SK-N-SH treated with all-trans-retinoic acid at 6 μM for 48 hours (cell line): ENCODE data around the gene LPP.

Experiments used
- ARNTL ChIP-seq: fragments of 450-650 bp; formaldehyde crosslinking; IDR thresholded peaks from 2 replicates; pipeline ENCODE4 v1.5.0; 2020; ENCODE audit warnings: low read depth, mild to moderate bottlenecking, moderate library complexity, borderline replicate concordance
- GLIS3 ChIP-seq: fragments of 250-450 bp; sonication (Bioruptor Pico); IDR thresholded peaks from 2 replicates; pipeline ENCODE4 v1.5.0; 2020; ENCODE audit warnings: mild to moderate bottlenecking, moderate library complexity
- OSR1 ChIP-seq: fragments of 250-450 bp; sonication (Bioruptor Pico); IDR thresholded peaks from 2 replicates; pipeline ENCODE4 v1.8.0; 2022; ENCODE audit warnings: moderate library complexity, mild to moderate bottlenecking, inconsistent platforms
- RARB ChIP-seq: fragments of 250-450 bp; sonication (Bioruptor Pico); IDR thresholded peaks from 2 replicates; pipeline ENCODE4 v1.8.0; 2021; ENCODE audit warnings: mild to moderate bottlenecking, moderate library complexity
- TOX ChIP-seq: fragments of 250-450 bp; sonication (Bioruptor Pico); IDR thresholded peaks from 2 replicates; pipeline ENCODE4 v1.8.0; 2021; ENCODE audit warnings: mild to moderate bottlenecking, moderate library complexity, borderline replicate concordance
- ZC3H10 ChIP-seq: fragments of 250-450 bp; sonication (Bioruptor Pico); IDR thresholded peaks from 2 replicates; pipeline ENCODE4 v1.5.1; 2021; ENCODE audit warnings: mild to moderate bottlenecking, moderate library complexity
- ZFP3 ChIP-seq: fragments of 250-450 bp; sonication (Bioruptor Pico); IDR thresholded peaks from 2 replicates; pipeline ENCODE4 v1.5.0; 2020; ENCODE audit warnings: mild to moderate bottlenecking, moderate library complexity
- ZFP30 ChIP-seq: fragments of 450-650 bp; formaldehyde crosslinking; IDR thresholded peaks from 2 replicates; pipeline ENCODE4 v1.5.0; 2022; ENCODE audit warnings: mild to moderate bottlenecking, moderate library complexity
- ZNF70 ChIP-seq: fragments of 450-650 bp; formaldehyde crosslinking; IDR thresholded peaks from 2 replicates; pipeline ENCODE4 v1.5.0; 2020; ENCODE audit warnings: mild to moderate bottlenecking, moderate library complexity
- TF ChIP-seq, protein P1 (sequence below): fragments of 250-450 bp; sonication (Bioruptor Pico); IDR thresholded peaks from 2 replicates; pipeline ENCODE4 v1.8.0; 2021; ENCODE audit warnings: low read depth, mild to moderate bottlenecking, moderate library complexity, borderline replicate concordance
- TF ChIP-seq, protein P2 (sequence below): fragments of 250-450 bp; sonication (Bioruptor Pico); IDR thresholded peaks from 2 replicates; pipeline ENCODE4 v1.5.1; 2020; ENCODE audit warnings: low read depth, mild to moderate bottlenecking, moderate library complexity
- TF ChIP-seq, protein P3 (sequence below): fragments of 250-450 bp; sonication (Bioruptor Pico); IDR thresholded peaks from 2 replicates; pipeline ENCODE4 v1.8.0; 2020; ENCODE audit warnings: mild to moderate bottlenecking, moderate library complexity, borderline replicate concordance

DNA sequence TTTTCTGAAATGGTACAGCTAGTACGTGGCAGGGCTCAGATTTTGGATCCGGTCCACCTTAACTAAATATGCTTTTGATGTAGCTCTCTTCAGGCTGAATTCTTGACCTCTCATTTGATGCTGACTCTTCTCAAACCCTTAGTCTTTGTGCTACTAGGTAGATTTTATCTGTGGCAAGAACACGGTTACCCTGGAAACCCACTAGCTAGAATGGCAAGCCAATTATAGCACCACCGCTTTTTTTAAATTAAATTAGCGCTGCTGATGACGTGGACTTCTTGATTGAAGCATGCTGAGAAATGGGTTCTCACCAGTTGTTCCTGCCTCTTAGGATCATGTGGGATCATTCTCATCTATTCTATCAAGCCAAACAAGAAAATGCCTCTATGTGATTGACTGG is 421.5 kb downstream of the LPP start:
- no peak for TF ChIP-seq ZFP30
- no peak for TF ChIP-seq OSR1 (CRISPR knock-in tag)
- TF ChIP-seq TOX (CRISPR knock-in tag) = no peak
- TF ChIP-seq, protein P1, sequence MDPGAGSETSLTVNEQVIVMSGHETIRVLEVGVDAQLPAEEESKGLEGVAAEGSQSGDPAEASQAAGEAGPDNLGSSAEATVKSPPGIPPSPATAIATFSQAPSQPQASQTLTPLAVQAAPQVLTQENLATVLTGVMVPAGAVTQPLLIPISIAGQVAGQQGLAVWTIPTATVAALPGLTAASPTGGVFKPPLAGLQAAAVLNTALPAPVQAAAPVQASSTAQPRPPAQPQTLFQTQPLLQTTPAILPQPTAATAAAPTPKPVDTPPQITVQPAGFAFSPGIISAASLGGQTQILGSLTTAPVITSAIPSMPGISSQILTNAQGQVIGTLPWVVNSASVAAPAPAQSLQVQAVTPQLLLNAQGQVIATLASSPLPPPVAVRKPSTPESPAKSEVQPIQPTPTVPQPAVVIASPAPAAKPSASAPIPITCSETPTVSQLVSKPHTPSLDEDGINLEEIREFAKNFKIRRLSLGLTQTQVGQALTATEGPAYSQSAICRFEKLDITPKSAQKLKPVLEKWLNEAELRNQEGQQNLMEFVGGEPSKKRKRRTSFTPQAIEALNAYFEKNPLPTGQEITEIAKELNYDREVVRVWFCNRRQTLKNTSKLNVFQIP (CRISPR knock-in tag) = no peak
- TF ChIP-seq, protein P2, sequence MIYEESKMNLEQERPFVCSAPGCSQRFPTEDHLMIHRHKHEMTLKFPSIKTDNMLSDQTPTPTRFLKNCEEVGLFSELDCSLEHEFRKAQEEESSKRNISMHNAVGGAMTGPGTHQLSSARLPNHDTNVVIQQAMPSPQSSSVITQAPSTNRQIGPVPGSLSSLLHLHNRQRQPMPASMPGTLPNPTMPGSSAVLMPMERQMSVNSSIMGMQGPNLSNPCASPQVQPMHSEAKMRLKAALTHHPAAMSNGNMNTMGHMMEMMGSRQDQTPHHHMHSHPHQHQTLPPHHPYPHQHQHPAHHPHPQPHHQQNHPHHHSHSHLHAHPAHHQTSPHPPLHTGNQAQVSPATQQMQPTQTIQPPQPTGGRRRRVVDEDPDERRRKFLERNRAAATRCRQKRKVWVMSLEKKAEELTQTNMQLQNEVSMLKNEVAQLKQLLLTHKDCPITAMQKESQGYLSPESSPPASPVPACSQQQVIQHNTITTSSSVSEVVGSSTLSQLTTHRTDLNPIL (CRISPR knock-in tag) = no peak
- no peak for TF ChIP-seq ZFP3 (CRISPR knock-in tag)
- TF ChIP-seq RARB (CRISPR knock-in tag) = no peak
- TF ChIP-seq ARNTL = no peak
- no peak for TF ChIP-seq ZC3H10 (CRISPR knock-in tag)
- TF ChIP-seq, protein P3, sequence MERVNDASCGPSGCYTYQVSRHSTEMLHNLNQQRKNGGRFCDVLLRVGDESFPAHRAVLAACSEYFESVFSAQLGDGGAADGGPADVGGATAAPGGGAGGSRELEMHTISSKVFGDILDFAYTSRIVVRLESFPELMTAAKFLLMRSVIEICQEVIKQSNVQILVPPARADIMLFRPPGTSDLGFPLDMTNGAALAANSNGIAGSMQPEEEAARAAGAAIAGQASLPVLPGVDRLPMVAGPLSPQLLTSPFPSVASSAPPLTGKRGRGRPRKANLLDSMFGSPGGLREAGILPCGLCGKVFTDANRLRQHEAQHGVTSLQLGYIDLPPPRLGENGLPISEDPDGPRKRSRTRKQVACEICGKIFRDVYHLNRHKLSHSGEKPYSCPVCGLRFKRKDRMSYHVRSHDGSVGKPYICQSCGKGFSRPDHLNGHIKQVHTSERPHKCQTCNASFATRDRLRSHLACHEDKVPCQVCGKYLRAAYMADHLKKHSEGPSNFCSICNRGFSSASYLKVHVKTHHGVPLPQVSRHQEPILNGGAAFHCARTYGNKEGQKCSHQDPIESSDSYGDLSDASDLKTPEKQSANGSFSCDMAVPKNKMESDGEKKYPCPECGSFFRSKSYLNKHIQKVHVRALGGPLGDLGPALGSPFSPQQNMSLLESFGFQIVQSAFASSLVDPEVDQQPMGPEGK (CRISPR knock-in tag) = no peak
- no peak for TF ChIP-seq GLIS3
- no peak for TF ChIP-seq ZNF70
